Right ventricle myocardium inferior (tissue), 1 donor: ENCODE data around the gene GUCY1B1. TPM values are rescaled to one million over a fixed set of nuclear protein-coding genes. Genes with fewer than 3 reads are reported as not detected.
A peak's percentile ranks its signal among the peaks of the same experiment; 100 is the strongest.

Source experiments
- ATAC-seq: fragments of 200-7000 bp; cut with Tn5 transposase; one replicate; pipeline ENCODE4 v1.9.1; 2020; ENCODE audit warnings: mild to moderate bottlenecking, moderate library complexity
- DNase-seq: peaks from one replicate; pipeline ENCODE4 v3.0.0; 2021; ENCODE audit errors: missing footprints
- intact Hi-C: fragments of 100-400 bp; cut with DNase I; formaldehyde crosslinking; loops from one replicate; pipeline ENCODE4 v1.11.0; 2022
- long read RNA-seq: library from polyadenylated mRNA; unstranded; transcript quantifications from one replicate; pipeline ENCODE4 v2.0.0, GENCODE V29; 2021
- total RNA-seq: library from RNA; stranded (reverse); fragmentation: NEBNext Ultra II Directional; extraction: Animal tissue kit (Norgen Biotek cat#: 25700); gene quantifications from one replicate; pipeline ENCODE4 v1.2.1, GENCODE V29; 2021
- donor health status: DM: no; HTN: yes; CAD: no; lungs with severe emphysema.

Gene GUCY1B1
- 32.6 TPM for total RNA-seq
- long read RNA-seq, transcript GUCY1B1-201 (14 exons, 3,124 nt) = major isoform, 44 of 53 reads
- long read RNA-seq, partial matches to known transcripts = 2 of 53 reads
- long read RNA-seq, other reads (novel, unspliced or antisense) = 4 of 53 reads

DNA sequence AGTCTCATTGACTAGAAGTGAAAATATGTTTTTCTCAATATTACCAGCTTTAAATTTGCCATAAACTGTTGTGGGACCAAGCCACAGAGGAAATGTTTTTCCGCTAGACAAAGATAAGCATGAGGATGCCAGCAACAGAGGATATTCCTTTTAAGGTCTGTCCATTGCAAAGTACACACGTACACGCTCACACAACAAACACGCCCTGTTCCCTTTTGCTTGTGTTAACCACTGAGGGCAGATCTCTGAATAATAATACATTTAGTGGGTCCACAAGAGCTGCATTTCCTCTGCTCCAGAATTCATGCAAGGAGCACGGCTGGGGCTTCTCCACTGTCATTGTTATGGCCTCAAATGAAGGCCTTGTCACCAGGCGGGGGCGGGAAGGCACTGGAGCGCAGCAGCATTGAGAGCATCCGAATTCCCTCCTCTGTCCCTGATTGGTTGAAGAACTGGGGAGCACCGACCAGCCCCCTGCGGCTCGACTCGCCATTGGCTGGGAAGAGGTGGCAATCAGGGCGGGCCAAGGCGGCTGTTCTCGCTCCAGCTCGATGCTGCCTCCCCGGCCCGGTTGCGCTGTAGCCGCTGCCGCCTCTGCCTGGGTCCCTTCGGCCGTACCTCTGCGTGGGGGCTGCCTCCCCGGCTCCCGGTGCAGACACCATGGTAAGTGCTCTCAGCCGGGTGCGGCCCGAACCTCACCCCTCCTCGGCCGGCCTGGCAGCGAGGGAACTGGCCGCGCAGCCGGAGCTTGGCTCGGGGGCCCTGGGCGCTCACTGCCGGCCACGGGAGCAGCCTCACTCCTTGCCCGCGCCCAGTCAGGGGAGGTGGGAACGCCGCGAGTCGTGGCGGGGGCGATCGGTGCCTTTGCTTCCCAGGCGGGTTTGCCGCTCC lies at the start of gene GUCY1B1:
TSS of gene GUCY1B1 (plus strand) at position 541 of the 891 bp plus-strand sequence. CDS start at position 661, 120 bp downstream.
- peak; percentile 98 for ATAC-seq
- peak; percentile 96 for DNase-seq
- intact Hi-C loops = loop anchor here (1.0 to 2.0 kb wide), 2 partner anchors 92 to 316 kb away; partner anchors contain the start of gene GUCY1A1

DNA sequence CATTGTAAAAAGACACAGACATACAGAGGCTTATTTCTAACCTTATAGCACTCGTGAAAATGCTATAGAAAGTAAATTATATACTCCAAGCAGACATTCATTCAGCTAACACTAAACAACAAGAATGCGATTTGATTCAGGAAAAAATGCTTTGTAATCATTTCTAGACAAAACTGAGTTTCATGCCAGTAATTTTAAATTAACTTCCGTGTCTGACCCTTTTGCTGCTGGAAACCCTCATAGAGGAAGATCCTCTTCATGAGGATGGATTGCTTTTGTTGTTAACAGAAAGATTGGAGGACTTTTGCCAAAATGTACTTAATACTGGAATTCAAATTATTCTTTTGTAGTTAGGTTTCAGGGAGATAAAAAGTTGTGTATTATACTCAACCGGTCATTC lies 48.9 kb upstream of the GUCY1B1 start:
- DNase-seq (no peak), ATAC-seq (no peak)
- intact Hi-C loops = loop anchor here (5.0 kb wide), 1 partner anchor 43 kb away; the partner anchor contains the start of gene GUCY1A1

DNA sequence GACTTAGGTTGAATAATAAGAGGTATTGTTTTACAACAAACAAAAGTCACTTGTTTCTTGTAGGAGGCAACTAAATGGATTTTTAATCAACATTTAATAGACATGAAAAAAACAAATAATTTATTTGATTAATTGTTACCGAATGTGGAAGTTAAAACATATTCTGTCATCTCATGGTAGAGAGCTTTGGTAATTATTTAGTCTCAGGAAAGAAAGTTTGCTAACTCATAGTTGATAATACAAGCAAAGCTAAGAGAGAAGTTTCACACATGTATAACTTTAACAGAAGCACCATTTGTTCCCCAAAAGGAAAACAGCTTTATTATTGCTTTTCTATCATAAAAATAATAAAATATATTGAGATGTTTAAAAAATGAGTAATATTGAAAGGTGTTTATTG lies 47.3 kb upstream of the GUCY1B1 start:
- ATAC-seq = no peak
- intact Hi-C loops = no loop called here
- DNase-seq = no peak

DNA sequence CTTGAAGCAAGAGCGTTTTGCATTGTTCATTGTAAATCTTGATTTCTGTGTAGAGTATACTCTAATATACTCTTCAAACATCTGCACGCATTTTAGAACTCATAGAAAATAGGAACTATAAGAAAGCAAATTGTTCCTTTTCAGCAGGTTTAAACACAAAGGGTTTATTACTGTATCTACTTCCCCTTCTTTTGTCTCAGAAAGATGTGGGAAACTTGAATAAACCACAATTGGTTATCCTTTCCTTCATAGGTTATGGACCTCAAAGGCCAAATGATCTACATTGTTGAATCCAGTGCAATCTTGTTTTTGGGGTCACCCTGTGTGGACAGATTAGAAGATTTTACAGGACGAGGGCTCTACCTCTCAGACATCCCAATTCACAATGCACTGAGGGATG lies 46.0 kb upstream of the GUCY1B1 start:
- intact Hi-C loops = no loop called here
- DNase-seq (no peak), ATAC-seq (no peak)

DNA sequence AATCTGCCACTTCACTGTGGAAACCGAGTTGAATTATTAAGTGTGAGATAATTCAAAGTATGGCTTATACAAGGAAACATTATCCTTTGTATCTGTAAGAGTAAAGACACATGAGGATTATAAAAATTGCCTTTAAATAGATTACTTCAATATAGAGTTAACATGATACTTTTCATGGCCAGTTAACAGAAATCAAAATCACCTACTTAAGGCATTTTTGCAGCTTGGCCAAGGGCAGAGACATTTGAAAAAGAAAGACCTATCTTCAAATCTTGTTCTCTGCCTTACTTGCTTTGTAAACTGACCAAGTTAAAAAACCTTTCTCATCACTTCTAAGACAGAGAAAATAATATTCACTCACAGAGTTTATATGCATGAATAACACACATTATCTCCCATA lies 44.9 kb upstream of the GUCY1B1 start:
- ATAC-seq (no peak), DNase-seq (no peak)
- intact Hi-C loops = no loop called here

DNA sequence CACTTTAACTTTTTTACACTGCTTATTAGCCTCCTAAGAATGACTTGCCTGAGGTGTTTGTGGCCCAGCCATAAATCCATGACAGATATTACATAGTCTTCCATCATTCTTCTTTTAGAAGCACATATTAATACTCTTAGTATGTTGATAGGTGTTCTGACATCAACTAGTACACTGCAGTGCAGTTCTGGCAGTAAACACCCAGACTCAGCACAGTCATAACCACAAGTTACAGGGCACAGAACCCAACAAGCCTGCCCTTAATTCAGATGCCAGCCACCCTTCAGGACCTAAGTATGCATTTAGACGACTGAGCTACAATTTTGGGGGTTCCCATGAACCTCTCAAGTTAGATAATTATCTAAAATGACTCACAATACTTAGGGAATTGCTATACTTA lies 36.5 kb upstream of the GUCY1B1 start:
- ATAC-seq (no peak), DNase-seq (no peak)
- intact Hi-C loops = no loop called here

DNA sequence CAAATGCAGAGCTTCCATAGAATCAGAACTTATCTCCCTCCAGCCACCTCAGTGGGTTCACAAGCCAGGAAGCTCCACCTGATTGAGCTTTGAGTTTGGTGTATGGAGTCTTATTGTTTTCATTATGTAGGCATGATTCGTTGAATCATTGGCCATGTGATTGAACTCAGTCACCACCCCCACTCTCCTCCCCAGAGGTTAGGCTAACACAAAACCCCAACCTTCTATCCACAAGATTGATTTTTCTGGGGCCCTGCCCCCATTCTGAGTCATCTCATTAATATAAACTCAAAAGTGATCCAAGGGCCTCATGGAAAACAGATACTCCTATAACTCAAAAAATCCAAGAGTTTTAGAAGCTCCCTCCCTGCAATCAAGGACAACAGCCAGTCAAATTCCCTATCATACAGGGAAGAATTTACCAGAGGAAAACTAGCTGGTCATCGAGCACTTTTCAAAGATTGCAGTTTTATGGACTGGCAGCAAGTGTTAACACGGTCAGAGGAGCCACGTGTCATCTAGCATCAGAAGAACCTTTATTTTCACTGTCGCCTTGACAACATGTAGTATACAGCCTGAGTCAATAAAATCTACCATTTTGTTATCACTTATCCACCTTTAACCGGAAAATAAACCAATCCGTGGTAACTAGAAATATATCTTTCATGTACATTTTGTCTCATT lies 35.9 kb upstream of the GUCY1B1 start:
- no peak for ATAC-seq
- intact Hi-C loops = no loop called here
- no peak for DNase-seq

DNA sequence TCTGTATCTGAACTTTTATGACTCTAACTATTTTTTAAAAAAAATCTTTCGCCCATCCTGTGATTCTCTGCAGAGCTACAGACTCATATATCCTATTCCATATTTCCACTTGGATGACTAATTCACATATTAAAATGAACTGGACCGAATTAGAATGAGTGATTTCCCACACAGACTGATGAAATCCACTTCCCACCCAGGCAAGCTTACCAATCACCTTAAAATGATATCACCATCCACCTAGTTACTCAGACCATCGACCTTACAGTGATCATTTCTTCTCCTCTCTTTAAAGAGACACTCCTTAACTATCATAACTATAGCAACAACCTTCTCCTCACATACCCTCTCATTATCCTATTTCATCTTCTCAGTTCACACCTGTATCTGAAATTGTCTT lies 34.1 kb upstream of the GUCY1B1 start:
- intact Hi-C loops = no loop called here
- no peak for DNase-seq
- no peak for ATAC-seq

DNA sequence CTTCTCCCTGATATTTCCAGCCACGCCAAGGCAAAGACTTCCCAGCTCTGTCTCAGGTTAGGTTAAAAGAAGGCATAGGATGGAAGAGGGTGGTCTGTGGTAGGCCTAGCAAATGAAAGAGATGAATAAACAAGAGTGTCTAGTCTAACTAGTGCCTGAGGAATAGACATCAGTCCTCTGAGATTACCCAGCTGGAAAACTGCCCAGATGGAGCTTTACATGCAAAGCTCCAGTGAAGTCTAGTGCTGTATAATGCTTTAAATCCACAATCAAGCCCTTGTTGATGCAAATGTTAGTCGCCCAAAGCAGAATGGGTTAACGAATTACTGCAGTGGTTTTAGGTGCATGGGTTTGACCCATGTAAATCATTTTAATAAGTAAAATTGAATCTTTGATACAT lies 24.8 kb upstream of the GUCY1B1 start:
- DNase-seq (no peak), ATAC-seq (no peak)
- intact Hi-C loops = no loop called here

DNA sequence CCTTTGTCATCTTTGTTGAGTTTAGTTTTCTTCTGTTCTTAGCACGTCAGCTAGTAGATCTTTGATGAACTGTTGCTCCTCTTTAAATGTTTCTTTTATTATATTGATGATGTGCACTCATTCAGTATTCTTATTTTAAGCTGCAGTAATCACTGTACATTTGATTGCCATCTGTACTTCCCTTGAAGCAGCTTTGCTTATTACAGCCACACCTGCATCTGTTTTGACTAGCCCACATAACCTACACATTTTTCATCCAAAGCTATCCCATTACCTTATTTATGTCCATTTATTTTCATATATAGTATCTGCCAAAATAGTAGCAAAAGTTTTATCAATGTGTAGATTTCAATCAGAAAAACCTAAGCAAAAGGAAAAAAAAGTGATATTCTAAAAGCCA lies 23.9 kb upstream of the GUCY1B1 start:
- intact Hi-C loops = no loop called here
- no peak for DNase-seq

DNA sequence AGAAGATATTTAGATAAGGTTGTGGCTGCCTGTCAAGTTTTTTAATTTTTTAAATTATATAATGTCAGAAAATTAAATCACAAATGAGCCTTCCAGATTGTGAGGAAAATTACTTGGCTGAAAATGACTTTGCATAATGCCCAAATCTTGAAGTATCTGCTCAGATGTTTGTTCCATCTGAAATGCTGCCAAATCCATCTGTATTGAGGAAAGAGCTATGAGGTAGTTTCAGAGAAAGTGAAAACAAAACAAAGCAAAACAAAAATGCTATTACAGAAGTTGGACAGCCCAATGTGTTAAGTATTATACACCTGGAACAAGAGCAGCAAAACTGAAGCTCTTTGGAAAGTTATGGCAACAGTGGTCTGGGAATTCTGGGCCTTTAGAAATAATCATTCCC lies 23.3 kb upstream of the GUCY1B1 start:
- DNase-seq (no peak), ATAC-seq (no peak)
- intact Hi-C loops = no loop called here

More for the DNA sequence above, 23.9 kb upstream of the GUCY1B1 start:
- ATAC-seq = no peak

DNA sequence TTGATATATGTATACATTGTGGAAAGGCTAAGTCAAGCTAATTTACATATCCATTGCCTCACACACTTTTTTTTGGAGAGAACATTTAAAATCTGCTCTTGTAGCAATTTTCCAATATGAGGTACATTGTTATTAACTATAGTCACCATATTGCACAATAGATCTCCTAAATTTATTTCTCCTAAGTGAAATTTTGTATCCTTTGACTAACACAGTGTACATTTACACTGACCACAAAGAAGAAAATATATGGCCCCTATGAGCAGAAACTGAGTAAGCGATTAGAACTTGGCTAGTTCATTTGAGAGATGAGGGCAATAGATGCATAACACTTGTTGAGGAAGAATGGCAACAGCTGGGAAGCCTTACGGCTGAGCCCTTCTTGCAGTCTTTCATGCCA lies 20.3 kb upstream of the GUCY1B1 start:
- intact Hi-C loops = no loop called here
- DNase-seq = no peak
- no peak for ATAC-seq

DNA sequence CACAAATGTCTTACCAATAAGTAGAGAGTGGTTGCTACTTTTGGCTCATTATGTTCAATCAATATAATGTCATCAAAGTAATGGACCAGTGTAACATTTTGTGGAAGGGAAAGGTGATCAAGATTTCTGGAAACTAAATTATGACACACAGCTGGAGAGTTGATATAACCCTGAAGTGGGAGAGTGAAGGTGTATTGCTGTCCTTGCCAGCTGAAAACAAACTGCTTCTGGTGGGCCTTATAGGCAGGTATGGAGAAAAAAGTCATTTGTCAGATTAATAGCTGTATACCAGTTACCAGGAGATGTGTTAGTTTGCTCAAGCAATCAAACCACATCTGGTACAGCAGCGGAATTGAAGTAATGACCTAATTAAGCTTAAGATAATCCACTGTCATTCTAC lies 17.3 kb upstream of the GUCY1B1 start:
- DNase-seq (no peak), ATAC-seq (no peak)
- intact Hi-C loops = no loop called here

DNA sequence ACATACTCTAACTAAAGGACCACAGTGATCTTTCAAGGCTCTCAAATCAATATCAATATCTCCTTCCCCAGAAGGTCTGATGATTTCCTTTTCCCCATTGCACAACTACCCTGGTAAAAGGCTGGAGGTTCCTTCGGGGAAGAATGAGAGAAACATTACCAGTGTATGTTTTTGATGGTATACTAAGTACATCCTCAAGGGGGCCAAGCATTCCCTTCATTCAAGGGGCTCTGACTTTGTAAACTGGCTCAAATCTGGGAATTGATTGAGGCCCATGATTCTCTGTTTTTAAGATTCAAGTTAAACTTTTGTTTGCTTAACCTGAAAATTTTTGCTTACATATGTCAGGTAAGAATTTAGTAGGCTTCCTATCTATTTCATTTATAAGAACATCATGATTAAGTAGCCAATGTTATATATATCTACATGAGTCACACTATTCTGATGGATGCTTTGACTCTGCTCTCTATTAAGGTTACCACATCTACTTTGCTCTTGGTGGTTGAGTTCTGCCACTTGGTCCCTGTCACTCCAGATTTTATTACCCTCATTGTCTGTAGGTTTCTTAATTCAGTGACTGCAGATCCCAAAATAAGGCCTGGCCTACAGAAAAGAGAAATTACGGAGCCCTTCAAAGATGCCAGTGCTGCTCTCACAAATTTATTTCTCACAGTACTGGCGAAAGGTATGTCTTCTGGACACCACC lies 16.4 kb upstream of the GUCY1B1 start:
- no peak for ATAC-seq
- no peak for DNase-seq

DNA sequence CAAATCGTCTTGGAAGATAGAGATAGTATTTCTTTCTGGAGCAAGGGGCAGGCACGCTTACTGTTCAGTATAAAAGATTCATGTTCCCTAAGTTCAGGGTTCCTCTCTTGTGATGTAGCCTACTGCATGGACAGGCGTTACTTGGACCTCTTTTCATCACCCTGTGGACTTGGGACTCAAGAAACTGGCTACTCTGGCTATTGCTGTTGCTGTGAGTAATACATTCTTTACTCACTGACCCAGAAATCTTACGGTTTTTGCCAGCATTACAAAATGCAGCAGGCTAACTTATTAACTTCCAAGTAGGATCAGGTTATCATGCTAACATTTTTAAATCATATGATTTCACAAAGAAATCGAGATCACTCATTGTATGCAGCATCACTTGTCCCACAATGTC lies 12.8 kb upstream of the GUCY1B1 start:
- DNase-seq (no peak), ATAC-seq (peak; percentile 68)
- intact Hi-C loops = no loop called here

More for the DNA sequence above, 16.4 kb upstream of the GUCY1B1 start:
- intact Hi-C loops = no loop called here

DNA sequence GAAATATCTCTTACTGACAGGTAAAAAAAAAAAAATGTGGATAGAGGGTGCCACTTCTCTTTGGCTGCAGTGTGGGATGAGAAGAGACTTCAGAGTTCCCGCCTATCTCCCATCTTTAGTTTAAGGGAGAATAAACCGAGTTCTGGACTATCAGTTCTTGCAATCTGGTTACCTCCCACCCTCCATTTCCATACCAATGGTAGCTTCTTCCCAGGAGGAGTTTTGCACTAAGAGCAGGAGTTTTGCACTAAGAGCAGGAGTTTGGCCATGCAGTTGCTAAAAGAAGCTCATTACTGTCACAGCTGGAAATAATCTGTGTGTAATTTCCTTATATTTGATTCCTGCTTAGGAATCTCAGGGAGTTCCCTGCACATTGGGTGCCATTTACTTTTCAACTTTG lies 10.8 kb upstream of the GUCY1B1 start:
- DNase-seq (no peak), ATAC-seq (no peak)
- intact Hi-C loops = no loop called here

DNA sequence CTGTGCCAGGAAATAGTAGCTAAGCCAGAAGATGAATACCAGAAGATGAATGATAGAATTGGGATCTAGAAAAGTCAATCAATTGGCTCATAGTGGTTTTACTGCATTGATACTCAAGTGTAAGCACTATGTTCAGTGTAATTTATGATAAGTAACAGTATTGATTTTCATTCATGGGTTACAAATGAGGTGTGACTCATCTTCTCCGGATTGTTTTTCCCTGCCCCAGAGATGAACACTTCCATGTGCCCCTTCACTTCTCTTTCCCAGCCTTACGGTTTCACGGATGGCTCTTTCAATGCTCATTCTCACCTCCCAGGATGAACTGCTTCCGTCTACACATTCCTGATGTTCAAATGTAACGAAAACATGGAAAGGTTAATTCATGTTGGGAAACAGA lies 9.8 kb upstream of the GUCY1B1 start:
- intact Hi-C loops = no loop called here

DNA sequence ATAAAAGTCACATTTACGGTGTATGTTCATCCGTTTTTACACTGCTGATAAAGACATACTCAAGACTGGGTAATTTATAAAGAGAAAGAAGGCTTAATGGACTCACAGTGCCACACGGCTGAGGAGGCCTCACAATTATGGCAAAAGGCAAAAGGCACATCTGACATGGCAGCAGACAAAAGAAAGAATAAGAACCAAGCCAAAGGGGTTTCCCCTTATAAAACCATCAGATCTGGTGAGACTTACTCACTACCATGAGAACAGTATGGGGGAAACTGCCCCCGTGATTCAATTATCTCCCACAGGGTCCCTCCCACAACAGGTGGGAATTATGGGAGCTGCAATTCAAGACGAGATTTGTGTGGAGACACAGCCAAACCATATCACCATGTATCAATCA lies 7.3 kb upstream of the GUCY1B1 start:
- DNase-seq (no peak), ATAC-seq (no peak)
- intact Hi-C loops = no loop called here

More for the DNA sequence above, 9.8 kb upstream of the GUCY1B1 start:
- no peak for ATAC-seq
- DNase-seq = no peak

DNA sequence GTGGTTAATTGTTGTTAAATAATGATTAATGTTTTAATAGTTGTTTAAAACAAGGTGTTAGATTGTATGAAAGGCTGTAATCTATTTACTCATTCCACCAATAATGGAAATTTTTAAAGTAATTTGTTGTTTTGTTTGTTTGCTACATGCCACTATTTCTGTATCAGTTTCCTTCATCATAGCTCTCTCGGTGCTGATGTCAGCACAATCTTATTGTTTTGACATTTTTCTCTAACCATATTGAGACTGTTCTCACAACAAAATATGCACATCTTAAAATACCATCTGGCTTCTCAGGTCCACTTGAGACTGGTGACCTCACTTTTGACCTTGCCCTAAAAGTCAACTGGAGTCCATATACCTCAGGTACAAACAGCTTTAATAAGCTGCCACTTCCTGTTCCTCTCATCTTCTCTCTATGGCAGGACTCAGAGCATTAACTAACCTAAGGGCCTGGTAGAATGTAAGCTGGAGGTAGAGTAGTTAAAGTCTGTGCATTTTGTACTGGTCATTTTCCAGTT lies 1.0 kb upstream of the GUCY1B1 start:
- intact Hi-C loops = loop anchor here (2.0 kb wide), 1 partner anchor 91 kb away; the partner anchor contains the start of gene GUCY1A1
- no peak for ATAC-seq

More for the DNA sequence above, 1.0 kb upstream of the GUCY1B1 start:
- DNase-seq = no peak
